ENCODE data around the gene WWOX.

DNA sequence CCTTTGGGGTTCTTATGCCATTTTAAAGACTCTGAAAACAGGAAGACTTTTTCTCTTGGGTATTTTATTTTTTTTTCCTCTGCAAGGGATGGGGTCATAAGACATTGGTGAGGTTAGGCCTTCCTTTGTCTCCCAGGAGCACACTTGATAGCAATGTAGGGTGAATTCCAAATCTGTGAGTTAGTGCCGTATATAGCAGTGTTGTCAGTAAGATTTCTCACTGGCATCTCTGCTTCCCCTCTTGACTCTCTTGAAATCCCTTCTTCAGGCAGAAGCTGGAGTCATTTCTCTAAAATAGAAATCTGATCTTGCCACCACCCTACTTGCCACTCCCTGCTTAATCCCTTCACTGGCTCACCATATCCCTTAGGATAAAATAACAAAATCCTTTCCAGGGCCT, 529.7 kb downstream of the WWOX start:
- TF ChIP-seq, protein P1, sequence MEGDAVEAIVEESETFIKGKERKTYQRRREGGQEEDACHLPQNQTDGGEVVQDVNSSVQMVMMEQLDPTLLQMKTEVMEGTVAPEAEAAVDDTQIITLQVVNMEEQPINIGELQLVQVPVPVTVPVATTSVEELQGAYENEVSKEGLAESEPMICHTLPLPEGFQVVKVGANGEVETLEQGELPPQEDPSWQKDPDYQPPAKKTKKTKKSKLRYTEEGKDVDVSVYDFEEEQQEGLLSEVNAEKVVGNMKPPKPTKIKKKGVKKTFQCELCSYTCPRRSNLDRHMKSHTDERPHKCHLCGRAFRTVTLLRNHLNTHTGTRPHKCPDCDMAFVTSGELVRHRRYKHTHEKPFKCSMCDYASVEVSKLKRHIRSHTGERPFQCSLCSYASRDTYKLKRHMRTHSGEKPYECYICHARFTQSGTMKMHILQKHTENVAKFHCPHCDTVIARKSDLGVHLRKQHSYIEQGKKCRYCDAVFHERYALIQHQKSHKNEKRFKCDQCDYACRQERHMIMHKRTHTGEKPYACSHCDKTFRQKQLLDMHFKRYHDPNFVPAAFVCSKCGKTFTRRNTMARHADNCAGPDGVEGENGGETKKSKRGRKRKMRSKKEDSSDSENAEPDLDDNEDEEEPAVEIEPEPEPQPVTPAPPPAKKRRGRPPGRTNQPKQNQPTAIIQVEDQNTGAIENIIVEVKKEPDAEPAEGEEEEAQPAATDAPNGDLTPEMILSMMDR (IDR thresholded peaks at IDR 0.05) = no peak
- TF ChIP-seq EP300 (IDR thresholded peaks at IDR 0.05) = no peak
